HG02623 (cell line): ENCODE data around the gene RTN4RL2.

ENCODE experiments used
- ATAC-seq: cut with Tn5 transposase; IDR thresholded peaks from one replicate; pipeline ENCODE4 v1.9.1; 2021; ENCODE audit warnings: moderate library complexity; ENCODE audit not compliant: unreplicated experiment

Gene RTN4RL2

GRCh38 chr11:57479911-57480310, 19.6 kb downstream of the RTN4RL2 start:
- no peak for ATAC-seq

GRCh38 chr11:57480409-57481137, 20.2 kb downstream of the RTN4RL2 start:
- no peak for ATAC-seq

GRCh38 chr11:57481315-57481714, 21.0 kb downstream of the RTN4RL2 start:
- ATAC-seq = no peak

- no peak for ATAC-seq
These were observed 21.8 kb downstream of the RTN4RL2 start for GRCh38 chr11:57481915-57482781.

- ATAC-seq = no peak
These were observed 22.6 kb downstream of the RTN4RL2 start for GRCh38 chr11:57482782-57483561.

GRCh38 chr11:57483562-57483918, 23.2 kb downstream of the RTN4RL2 start:
- no peak for ATAC-seq

- ATAC-seq = peak; percentile 54
These were observed 23.9 kb downstream of the RTN4RL2 start for GRCh38 chr11:57484141-57484710.

- no peak for ATAC-seq
These were observed 25.1 kb downstream of the RTN4RL2 start for GRCh38 chr11:57485217-57485990.

- ATAC-seq = no peak
These were observed 26.9 kb downstream of the RTN4RL2 start for GRCh38 chr11:57487021-57487778.

GRCh38 chr11:57487920-57488659, 27.8 kb downstream of the RTN4RL2 start:
- ATAC-seq = no peak

- no peak for ATAC-seq
These were observed 30.3 kb downstream of the RTN4RL2 start for GRCh38 chr11:57490456-57491248.

- ATAC-seq = no peak
These were observed 31.2 kb downstream of the RTN4RL2 start for GRCh38 chr11:57491371-57492061.

- ATAC-seq = peak; percentile 83
These were observed 33.5 kb downstream of the RTN4RL2 start for GRCh38 chr11:57493507-57494503.

GRCh38 chr11:57496109-57496820, 35.9 kb downstream of the RTN4RL2 start:
- no peak for ATAC-seq
